Lower leg skin (tissue), 3 donors: ENCODE measurements around the gene UBASH3B.

Experiments used
- POLR2A ChIP-seq, 2 donors: fragments of 450-650 bp; IDR thresholded peaks; one replicate each; pipeline ENCODE4 v1.6.1; 2016 to 2017; ENCODE audit warnings: antibody characterized with exemption in 2 of 2, mild to moderate bottlenecking in 1 of 2, moderate library complexity in 1 of 2
- TF ChIP-seq, protein P1 (sequence below), 3 donors: fragments of 450-650 bp; IDR thresholded peaks; one replicate each; pipeline ENCODE4 v1.5.1; 2016; ENCODE audit warnings: antibody characterized with exemption in 3 of 3, mild to moderate bottlenecking in 3 of 3, moderate library complexity in 2 of 3

DNA sequence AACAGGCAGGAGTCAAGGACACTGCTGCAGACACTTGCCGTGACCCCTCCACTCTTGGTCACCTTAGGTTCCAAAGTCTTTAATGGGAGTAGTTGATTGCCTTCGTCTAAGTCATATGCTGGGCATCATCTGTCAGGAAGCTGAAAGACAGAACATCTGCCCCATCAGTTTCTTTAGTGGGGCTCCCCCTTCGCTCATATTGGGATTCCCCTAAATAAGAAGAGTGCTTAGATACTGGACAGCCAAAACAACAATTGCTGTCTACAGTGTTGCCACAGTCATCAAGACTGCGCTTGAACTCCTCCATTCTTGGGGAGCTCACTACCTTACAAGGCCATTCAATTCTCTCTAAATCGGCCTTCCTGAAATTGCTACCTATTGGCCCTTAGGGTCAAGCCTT lies 58.5 kb downstream of the UBASH3B start:
- TF ChIP-seq, protein P1, sequence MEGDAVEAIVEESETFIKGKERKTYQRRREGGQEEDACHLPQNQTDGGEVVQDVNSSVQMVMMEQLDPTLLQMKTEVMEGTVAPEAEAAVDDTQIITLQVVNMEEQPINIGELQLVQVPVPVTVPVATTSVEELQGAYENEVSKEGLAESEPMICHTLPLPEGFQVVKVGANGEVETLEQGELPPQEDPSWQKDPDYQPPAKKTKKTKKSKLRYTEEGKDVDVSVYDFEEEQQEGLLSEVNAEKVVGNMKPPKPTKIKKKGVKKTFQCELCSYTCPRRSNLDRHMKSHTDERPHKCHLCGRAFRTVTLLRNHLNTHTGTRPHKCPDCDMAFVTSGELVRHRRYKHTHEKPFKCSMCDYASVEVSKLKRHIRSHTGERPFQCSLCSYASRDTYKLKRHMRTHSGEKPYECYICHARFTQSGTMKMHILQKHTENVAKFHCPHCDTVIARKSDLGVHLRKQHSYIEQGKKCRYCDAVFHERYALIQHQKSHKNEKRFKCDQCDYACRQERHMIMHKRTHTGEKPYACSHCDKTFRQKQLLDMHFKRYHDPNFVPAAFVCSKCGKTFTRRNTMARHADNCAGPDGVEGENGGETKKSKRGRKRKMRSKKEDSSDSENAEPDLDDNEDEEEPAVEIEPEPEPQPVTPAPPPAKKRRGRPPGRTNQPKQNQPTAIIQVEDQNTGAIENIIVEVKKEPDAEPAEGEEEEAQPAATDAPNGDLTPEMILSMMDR (IDR thresholded peaks at IDR 0.05), result no peak
- no peak for TF ChIP-seq POLR2A (IDR thresholded peaks at IDR 0.05)
